HG03025 (cell line): ENCODE results near the gene WDR44.
A peak's percentile ranks its signal among the peaks of the same experiment; 100 is the strongest.

ENCODE experiments used
- ATAC-seq: cut with Tn5 transposase; IDR thresholded peaks from one replicate; pipeline ENCODE4 v1.9.1; 2021; ENCODE audit warnings: mild to moderate bottlenecking, moderate library complexity; ENCODE audit not compliant: unreplicated experiment, low FRiP score

Gene WDR44

DNA sequence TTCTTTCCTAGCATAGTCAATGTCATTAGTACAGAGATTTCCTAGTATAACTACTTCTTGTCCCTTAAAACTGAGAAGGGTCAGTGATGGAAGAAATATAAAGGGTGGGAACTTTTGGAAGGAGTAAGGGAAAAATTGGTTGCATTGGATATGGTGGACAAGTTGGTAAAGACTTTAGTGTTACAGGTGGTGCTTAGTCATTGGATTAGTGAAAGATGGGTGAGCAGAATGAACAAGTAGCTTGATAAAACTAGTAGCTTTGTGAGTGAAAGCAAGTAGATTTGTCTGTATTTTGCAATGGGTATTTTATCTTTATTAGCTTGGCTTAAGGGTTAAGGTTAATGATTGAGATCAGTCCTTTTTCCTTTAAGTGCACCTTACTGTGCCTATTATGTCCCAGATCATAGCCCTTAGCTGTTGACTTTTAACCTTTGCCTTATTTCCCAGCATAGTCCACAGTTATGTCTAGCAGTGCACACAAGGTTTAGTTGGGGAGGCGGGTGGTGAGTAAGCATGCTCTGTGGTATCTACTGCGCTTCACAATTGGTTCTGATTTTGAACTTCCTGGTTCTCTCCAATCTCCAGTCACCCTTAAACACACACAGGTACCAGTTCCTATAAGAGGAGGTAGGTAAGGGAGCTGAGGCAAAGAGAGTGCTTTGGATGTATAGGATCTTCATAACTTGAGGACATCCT lies 9.5 kb downstream of the WDR44 start:
- no peak for ATAC-seq

DNA sequence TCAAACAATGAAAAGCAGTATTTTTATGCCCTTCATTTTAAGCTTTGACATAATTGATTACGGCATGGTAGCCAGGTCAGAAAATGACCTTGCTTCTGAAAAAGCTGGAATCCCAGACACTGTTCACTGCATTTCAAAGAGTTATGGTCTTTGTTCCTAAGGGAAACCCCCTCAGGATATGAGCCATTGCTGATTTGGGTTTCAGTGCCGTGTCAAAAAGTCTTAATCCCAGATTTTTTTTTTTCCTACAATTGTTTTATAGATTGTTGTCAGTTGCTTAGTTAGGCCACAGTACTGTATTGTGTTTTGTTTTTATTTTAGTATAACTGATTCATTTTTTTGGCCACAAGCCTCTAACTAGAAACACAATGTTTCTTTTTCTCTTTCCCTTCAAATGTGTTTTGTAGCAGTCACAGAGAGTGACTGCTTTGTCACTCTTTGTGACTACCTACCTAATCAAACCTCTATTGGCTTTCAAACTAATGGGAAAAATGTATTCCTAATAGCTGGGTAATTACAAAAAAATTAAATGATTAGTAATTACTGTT lies 10.3 kb downstream of the WDR44 start:
- ATAC-seq, result no peak

DNA sequence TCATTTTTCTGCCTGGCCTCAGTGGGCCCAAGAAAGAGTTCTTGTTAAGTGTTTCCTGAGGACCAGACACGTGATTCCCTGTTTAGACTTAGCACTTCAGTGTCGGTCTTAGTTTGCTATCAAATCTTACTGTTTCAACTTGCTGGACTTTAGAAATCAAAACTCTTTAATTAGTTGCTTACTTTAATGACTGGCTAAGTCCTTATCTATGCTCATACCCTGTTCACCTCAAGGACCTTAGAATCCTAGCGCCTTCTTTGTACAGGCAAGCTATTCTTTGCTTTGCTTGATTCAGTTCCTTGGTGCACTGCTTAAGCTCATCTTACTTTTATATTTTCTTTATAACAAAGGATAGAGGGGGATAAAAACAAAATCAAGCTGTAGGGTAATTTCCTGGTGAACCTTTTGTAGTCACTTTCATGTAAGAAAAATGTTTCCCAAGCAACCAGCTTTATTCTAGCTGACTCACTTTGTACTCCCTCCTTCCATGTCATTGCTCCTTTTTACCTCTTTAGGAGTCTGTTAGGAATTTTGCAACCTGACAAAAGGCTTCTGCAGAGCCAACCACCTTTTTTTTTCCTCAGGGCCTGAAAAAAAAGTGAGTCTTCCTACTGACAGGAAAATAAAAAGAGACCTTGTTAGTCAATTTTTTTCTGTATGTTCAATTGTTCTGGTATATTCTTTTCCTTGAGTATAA lies 14.7 kb downstream of the WDR44 start:
- no peak for ATAC-seq

DNA sequence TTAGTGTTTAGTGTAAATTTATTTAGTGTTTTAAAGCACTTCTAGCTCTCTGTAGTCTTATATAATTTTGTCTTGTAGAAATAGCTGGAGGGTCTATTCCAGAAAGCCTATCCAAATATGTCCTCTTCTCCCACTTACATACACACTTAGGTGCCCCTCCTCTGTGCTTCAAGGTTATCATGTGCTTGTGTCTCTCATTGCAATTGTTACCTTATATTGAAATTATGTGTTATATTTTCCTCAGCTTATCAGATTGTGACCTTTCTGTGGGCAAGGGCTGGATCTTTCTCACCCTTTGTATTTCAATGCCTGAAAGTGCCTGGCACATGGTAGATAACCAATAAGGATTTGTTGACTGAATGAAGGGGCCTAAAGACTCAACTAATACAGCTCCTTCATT lies 18.4 kb downstream of the WDR44 start:
- ATAC-seq, result no peak

DNA sequence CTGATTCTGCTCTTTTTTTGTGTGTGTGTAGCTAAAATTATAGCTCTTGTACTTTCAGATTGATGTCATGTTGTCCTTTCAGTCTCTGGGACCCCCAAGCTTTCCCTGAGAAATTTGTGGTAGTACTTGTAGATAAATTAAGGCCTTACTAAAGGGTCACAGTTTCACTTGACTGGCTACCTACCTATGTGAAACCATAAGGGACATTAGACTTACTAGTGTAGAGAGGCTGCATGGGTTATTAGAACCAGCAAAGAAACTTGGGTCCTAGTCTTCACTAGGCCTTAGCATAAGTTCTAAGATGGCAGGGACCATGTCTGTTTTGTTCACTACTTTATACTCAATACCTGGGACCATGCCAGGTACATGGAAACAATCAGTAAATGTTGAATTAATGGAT lies 21.4 kb downstream of the WDR44 start:
- ATAC-seq, result no peak

DNA sequence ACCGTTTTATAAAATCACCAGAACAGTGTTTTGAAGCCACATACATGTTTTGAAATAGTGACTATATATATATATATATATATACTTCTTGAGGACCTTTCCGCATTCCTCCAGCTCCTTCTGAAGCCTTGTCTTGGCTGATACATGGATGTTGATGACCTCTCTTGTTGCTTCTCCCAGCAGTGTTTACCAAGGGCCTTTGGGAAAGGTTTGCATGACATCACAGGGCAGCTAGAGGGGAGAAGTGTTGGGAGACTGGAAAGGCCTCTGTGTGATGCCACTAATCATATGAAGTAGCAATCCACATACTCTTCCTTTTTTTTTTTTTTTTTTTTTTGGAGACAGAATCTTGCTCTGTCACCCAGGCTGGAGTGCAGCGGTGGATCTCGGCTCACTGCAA lies 22.5 kb downstream of the WDR44 start:
- no peak for ATAC-seq

DNA sequence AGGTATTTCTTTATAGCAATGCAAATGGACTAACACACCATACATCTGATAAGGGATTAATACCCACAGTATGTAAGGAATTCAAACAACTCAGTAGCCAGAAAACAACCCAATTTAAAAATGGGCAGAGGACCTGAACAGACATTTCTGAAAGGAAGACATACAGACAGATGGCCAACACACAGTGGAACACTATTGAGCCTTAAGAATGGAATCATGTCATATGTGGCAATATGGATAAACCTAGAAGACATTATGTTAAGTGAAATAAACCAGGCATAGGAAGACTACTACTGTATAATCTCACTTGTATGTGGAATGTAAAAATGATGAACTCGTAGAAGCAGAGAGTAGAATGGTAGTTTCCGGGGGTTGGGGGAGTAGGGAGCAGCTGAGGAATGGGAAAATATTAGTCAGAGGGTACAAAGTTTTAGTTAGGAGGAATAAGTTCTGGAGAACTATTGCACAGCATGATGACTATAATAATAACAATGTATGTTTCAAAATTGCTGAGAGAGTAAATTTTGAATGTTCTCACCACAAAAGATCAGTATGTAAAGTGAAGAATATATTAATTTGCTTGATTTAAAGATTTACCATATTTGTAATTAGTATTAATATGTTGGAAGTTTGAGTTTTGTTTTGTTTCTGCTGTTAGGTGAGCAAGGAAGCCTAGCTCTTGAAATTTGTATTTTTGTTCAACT lies 25.2 kb downstream of the WDR44 start:
- ATAC-seq, result no peak

DNA sequence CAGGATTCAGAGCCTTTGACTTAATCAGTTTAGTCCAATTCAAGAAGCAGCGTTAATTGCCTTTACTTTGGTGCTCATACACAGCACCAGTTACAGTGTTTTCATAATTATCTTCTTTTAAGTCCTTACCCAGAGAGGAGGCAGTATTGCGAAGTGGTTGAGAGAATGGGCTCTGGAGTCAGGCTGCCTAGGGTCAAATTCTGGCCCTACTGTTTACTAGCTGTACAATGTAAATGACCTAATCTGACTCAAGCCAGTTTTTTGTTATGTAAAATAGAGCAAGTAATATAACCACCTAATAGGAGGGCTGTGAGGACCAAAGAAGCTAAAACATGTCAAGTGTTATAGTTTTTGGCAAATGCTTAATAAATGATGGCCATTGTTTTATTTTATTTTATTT lies 27.6 kb downstream of the WDR44 start:
- ATAC-seq, result no peak

DNA sequence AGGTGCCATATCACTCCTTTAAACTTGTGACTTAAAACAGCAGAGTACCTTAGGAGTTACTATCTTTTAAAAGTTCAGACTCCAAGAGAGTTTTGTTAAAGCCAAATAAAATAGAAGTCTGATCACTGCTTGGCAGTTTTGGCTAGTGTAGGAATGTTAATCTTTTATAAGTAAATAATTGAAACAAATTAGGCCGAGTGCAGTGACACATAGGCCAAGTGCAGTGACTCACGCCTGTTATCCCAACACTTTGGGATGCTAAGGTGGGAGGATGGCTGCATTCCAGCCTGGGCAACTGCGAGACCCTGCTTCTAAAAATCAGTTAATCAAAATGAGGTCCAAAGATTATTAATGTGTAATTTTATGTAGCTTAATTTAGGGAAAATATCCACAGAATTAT lies 37.2 kb downstream of the WDR44 start:
- no peak for ATAC-seq

DNA sequence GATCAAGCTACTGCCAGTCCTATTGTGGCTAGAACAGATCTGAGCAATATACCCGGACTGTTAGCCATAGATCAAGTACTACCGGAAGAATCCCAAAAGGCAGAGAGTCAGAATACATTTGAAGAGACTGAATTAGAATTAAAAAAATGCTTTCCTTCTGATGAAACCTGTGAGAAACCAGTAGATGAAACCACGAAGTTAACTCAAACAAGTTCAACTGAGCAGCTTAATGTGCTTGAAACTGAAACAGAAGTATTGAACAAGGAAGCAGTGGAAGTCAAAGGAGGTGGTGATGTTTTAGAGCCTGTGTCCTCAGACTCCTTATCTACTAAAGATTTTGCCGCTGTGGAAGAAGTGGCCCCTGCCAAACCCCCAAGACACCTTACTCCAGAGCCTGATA lies 46.8 kb downstream of the WDR44 start:
- ATAC-seq, result no peak

DNA sequence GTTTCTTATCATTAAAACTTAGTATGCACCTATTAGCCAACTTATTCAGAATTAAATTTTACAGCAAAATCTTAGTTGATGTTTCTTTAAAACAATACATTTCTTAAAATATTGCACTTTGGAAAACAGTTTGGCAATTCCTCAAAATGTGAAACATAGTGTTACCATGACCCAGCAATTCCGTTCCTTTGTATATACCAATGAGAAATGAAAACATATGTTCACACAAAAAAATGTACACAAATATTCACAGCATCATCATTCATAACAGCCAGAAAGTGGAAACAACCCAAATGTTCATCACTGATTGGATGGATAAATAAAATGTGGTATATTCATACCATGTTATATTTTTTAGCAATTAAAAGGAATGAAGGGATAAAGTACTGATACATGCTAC lies 50.2 kb downstream of the WDR44 start:
- no peak for ATAC-seq

DNA sequence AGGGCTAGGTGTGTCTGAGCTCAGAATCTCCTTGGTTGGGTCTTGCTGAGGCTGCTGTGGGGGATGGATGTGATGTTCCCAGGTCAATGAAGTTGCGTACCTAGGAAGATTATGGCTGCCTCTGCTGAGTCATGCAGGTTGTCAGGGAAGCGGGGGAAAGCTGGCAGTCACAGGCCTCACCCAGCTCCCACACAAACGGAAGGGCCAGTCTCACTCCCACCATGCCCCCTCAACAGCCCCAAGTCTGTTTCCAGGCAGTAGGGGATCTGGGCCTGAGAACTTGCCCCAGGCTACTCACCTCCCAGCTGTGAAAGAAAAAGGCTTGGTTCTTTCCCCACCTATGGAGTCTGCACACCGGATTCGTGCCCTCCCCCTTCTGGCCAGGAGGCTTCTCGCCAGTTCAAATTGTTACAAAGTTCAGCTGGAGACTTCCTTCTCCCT lies 72.9 kb downstream of the WDR44 start:
- ATAC-seq, result no peak

DNA sequence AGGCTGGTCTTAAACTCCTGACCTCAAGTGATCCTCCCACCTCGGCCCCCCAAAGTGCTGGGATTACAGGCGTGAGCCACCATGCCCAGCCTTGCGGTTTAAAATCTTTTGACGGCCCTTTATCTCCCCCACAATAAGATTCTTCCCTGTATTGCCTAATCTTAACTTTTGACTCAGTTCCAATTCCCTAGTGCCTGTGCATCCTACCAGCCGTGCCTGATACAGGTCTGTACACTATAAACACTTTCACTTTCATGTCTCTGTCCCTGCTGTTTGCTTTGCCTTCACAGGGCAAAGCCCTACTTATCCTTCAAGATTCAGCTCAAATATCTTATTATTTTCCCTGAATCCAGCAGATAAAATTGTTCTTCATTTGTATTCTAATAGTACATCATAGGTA lies 74.6 kb downstream of the WDR44 start:
- no peak for ATAC-seq

DNA sequence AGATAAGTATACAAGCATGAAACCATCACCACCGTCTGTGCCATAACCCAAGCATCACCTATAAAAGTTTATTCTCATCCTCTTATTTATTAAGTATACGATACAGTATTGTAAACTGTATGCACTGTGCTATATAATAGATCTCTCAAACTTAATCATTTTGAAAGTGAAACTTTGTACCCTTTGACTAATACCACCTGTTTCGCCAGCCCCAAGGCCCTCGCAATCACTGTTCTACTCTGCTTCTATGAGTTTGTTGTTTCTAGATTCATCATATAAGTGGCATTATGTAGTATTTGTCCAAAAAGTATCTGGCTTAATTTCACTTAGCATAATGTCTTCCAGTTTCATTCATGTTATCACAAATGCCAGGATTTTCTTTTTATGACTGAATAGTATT lies 77.7 kb downstream of the WDR44 start:
- peak; percentile 64 for ATAC-seq

DNA sequence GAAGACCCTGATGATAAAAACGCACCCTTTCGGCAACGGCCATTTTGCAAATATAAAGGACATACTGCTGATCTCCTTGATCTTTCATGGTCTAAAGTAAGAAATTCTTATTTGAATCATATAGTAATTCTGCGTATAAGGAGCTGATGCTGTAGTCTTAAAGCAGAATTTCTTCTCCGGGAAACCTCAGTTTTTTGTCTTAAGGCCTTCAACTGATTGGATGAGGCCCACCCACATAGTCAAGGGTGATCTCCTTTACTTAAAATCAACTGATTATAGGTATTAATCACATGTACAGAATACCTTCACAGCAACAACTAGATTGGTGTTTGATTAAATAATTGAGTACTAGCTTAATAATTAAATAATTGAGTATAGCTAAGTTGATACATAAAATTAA lies 86.9 kb downstream of the WDR44 start:
- no peak for ATAC-seq

DNA sequence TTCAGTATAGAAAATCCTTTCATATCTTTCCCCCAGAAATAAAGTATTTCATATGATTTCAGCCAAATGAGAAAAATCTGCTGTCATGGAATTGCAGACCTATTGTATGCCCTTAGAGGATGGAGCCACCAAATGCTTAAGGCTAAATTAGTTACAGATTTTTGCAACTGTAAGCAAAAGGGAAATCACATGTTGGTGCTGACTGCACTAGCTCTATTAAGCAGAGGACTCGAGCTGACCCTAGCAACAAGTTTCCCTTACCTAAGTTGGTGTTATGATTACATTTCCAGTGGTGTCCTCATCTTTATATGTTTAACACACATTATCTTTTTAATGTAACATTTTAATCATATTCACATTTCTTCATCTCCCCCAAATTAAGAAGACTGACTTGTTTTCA lies 91.4 kb downstream of the WDR44 start:
- ATAC-seq, result no peak

DNA sequence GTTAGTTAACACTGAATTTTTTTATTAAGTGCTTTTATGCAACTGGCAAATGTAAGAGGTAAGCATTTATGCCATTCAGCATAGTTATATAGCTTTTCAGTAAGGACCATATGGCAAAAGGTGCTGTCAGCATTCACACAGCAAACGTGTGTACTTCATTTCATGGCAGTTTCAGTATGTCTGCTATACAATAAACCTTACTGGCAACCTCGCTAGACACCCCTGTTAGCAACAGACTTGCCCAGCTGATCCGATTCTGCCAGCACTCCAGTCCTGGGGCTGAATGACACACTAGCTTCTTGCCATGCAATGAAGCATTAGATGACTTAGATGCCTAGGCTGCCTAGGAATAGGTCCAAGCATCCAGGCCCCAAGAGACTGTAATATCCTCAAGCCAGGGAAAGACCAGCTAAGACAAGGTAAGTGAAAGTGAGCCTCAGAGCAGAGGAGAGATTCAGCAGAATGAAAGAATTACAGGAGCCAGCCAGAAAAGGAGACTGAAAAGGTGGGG lies 102.4 kb downstream of the WDR44 start:
- no peak for ATAC-seq

DNA sequence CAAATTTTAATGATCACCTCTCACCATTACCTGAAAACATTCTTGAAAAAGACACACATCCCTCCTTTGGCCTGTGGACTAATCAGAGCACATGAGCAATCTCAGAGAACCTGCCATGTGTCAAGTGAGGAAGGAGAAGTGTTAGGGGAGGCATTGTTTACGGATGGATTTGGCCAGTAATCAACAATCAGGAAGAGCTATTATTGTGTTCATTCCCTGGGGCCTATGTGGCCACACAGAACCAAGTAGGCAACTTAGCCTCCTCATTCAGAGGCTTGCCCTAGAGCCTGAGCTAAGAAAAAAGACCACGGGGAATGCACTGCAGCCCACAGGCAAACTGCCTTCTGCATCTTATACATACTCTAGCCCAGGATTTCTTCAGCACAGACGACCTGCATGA lies 109.1 kb downstream of the WDR44 start:
- no peak for ATAC-seq

DNA sequence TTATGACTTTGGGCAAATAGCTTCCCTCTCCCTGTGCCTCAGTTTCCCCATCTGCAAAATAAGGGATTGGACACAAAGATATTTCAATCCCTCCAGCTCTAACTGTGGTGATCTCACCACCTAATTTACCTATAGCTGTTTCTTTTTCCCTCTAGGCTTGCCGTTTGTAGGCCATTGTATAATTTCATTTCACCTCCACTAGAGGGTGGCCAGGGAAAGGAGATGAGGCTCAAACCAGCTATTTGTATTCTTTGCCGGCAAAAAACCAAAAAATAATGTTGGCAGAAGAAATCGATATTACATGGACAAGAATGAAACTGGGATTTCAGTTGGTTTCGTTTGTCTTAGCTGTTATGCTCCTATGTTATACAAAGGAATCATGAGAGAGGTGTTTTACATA lies 113.6 kb downstream of the WDR44 start:
- no peak for ATAC-seq

DNA sequence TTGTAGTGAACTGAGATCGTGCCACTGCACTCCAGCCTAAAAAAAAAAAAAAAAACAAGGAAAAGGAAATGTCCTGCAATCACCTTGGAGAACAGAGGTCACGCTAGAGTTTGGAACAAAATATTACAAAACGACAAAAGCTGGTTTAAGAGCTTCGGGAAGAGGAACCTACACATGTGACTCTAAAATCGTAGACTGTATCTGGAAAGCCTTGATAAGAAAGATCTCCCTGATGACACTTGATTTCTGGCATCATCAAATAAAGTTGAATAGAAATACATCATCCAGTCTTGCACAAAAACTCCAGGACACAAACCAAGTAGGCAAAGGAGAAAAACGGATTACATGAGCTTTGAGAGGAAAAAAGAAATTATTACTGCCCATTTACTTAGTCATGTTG lies 118.6 kb downstream of the WDR44 start:
- no peak for ATAC-seq

DNA sequence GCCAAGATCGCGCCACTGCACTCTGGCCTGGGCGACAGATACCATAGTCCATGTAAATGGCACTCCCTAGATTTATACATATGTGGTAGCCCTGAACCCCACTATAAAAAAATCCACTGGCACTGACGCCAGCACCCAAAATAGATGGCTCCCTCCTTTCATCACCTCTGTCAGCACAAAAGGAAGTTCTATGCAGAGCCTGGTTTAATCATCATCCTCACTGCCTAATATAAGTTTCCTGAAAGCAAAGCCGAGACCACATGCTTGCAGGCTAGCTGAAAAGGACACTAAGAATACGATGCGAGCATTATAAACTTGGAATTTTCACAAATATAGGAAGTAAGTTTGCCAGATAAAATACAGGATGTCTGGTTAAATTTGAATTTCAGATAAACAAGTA lies 122.2 kb downstream of the WDR44 start:
- ATAC-seq, result no peak
